Ascending aorta (tissue), 2 donors: Measurements from ENCODE around the gene PKP2. TPM values are rescaled to one million over a fixed set of nuclear protein-coding genes. Genes with fewer than 3 reads are reported as not detected.

Source experiments
- DNase-seq, 2 donors: peaks; one replicate each; pipeline ENCODE4 v3.0.0-alpha.2; 2019; ENCODE audit warnings: low spot score in 2 of 2
- H3K27ac ChIP-seq, 2 donors: fragments of 200-600 bp; sonication (generic); one replicate each; pipeline ENCODE4 v1.5.1; 2016 to 2017; ENCODE audit warnings: mild to moderate bottlenecking in 1 of 2
- H3K27me3 ChIP-seq: fragments of 200-600 bp; sonication (generic); one replicate; pipeline ENCODE4 v1.5.1; 2017
- H3K36me3 ChIP-seq, 2 donors: fragments of 200-600 bp; sonication (generic); one replicate each; pipeline ENCODE4 v1.5.1; 2016
- H3K4me1 ChIP-seq, 2 donors: fragments of 200-600 bp; sonication (generic); one replicate each; pipeline ENCODE4 v1.5.1; 2016 to 2017; ENCODE audit warnings: mild to moderate bottlenecking in 1 of 2
- H3K4me3 ChIP-seq, 2 donors: fragments of 200-600 bp; sonication (generic); one replicate each; pipeline ENCODE4 v1.5.1; 2016 to 2017; ENCODE audit warnings: mild to moderate bottlenecking in 1 of 2
- H3K9me3 ChIP-seq, 2 donors: fragments of 200-600 bp; sonication (generic); one replicate each; pipeline ENCODE4 v1.5.1; 2016
- intact Hi-C: fragments of 100-400 bp; cut with DNase I; formaldehyde crosslinking; loops from one replicate; pipeline ENCODE4 v1.15.1; 2023
- total RNA-seq: library from RNA; depleted of rRNA; stranded (reverse); fragments of >200 nt; gene quantifications from one replicate; pipeline ENCODE4 v1.1.0, GENCODE V29; 2016
- TF ChIP-seq, protein P1 (sequence below), 3 experiments: fragments of 200-600 bp in 2 of 3; fragments of 450-650 bp in 1 of 3; sonication (generic) in 2 of 3; IDR thresholded peaks; one replicate each; pipeline ENCODE4 v1.5.1; 2016 to 2019; ENCODE audit warnings: antibody characterized with exemption in 3 of 3, mild to moderate bottlenecking in 1 of 3, moderate library complexity in 1 of 3

Gene PKP2
- total RNA-seq, 1 donor from 2014 or later, result not detected

GRCh38 chr12:32860192-32860591, 36.4 kb downstream of the PKP2 start:
- Histone ChIP-seq H3K27ac (no peak overlapping the region), H3K27me3 (no peaks in the 10 kb centered on the region), H3K4me3 (no peak overlapping the region), H3K36me3 (no peaks in the 10 kb centered on the region), H3K4me1 (no peaks in the 10 kb centered on the region), H3K9me3 (no peaks in the 10 kb centered on the region)
- intact Hi-C loops, result no loop called here
- TF ChIP-seq, protein P1, sequence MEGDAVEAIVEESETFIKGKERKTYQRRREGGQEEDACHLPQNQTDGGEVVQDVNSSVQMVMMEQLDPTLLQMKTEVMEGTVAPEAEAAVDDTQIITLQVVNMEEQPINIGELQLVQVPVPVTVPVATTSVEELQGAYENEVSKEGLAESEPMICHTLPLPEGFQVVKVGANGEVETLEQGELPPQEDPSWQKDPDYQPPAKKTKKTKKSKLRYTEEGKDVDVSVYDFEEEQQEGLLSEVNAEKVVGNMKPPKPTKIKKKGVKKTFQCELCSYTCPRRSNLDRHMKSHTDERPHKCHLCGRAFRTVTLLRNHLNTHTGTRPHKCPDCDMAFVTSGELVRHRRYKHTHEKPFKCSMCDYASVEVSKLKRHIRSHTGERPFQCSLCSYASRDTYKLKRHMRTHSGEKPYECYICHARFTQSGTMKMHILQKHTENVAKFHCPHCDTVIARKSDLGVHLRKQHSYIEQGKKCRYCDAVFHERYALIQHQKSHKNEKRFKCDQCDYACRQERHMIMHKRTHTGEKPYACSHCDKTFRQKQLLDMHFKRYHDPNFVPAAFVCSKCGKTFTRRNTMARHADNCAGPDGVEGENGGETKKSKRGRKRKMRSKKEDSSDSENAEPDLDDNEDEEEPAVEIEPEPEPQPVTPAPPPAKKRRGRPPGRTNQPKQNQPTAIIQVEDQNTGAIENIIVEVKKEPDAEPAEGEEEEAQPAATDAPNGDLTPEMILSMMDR (IDR thresholded peaks at IDR 0.05), result no peak
- no peak for DNase-seq

GRCh38 chr12:32859389-32859788, 37.2 kb downstream of the PKP2 start:
- Histone ChIP-seq H3K4me3 (no peak overlapping the region), H3K27me3 (no peaks in the 10 kb centered on the region), H3K36me3 (no peaks in the 10 kb centered on the region), H3K27ac (no peak overlapping the region), H3K4me1 (no peaks in the 10 kb centered on the region), H3K9me3 (no peaks in the 10 kb centered on the region)
- TF ChIP-seq, protein P1 (IDR thresholded peaks at IDR 0.05), result no peak
- intact Hi-C loops, result no loop called here
- no peak for DNase-seq

- no peaks in the 10 kb centered on the region for H3K9me3 ChIP-seq
- H3K27ac ChIP-seq, result no peak overlapping the region
- DNase-seq, result no peak
- no peaks in the 10 kb centered on the region for H3K36me3 ChIP-seq
- H3K27me3 ChIP-seq, result no peaks in the 10 kb centered on the region
- H3K4me3 ChIP-seq, result no peak overlapping the region
- TF ChIP-seq, protein P1 (IDR thresholded peaks at IDR 0.05), result no peak
- intact Hi-C loops, result no loop called here
- H3K4me1 ChIP-seq, result no peaks in the 10 kb centered on the region
These were observed 41.9 kb downstream of the PKP2 start for GRCh38 chr12:32854716-32855115.

- H3K36me3 ChIP-seq, result no peaks in the 10 kb centered on the region
- H3K27ac ChIP-seq, result no peak overlapping the region
- intact Hi-C loops, result no loop called here
- TF ChIP-seq, protein P1 (IDR thresholded peaks at IDR 0.05), result no peak
- H3K4me1 ChIP-seq, result no peaks in the 10 kb centered on the region
- H3K9me3 ChIP-seq, result no peaks in the 10 kb centered on the region
- no peak for DNase-seq
- H3K4me3 ChIP-seq, result no peak overlapping the region
- no peaks in the 10 kb centered on the region for H3K27me3 ChIP-seq
These were observed 42.5 kb downstream of the PKP2 start for GRCh38 chr12:32854097-32854496.

DNA sequence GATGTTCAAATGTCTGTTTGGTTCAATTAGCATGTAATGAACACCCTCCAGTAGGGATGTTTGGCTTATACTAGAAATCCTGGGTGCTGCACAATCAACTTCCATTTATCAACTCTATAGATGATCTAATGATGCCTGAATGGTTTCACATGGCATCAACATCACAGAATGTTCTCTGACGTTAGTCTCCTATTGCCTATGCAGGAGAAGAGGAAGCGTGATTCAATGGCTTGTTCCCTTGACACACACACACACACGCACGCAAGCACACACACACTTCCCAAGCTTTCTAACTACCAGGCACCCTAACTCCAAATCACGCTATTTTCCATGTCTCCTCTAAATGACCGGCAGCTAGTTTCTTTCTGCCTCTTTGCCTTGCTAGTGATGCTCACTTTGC, 49.3 kb downstream of the PKP2 start:
- intact Hi-C loops, result no loop called here

More for the DNA sequence above, 49.3 kb downstream of the PKP2 start:
- H3K4me1 ChIP-seq, result no peaks in the 10 kb centered on the region
- DNase-seq, result no peak
- H3K36me3 ChIP-seq, result no peaks in the 10 kb centered on the region
- TF ChIP-seq, protein P1 (IDR thresholded peaks at IDR 0.05), result no peak
- H3K4me3 ChIP-seq, result no peak overlapping the region
- H3K27ac ChIP-seq, result no peak overlapping the region
- no peaks in the 10 kb centered on the region for H3K27me3 ChIP-seq
- no peaks in the 10 kb centered on the region for H3K9me3 ChIP-seq
